ENCODE measurements around the gene MED26. TPM values are rescaled to one million over a fixed set of nuclear protein-coding genes. Genes with fewer than 3 reads are reported as not detected.
A peak's percentile ranks its signal among the peaks of the same experiment; 100 is the strongest.

MED26 gene
- total and polyA plus RNA-seq, 5 donors from 2014 or later: 2.9 to 62.5 (median 3.9) TPM

GRCh38 chr19:16541526-16542044, 86.4 kb downstream of the MED26 start:
- Mint-ChIP-seq H3K4me3 (peak overlapping the region; percentile 88 to 97 (median 94)), H3K27ac (peak overlapping the region; percentile 74 to 93 (median 92)), H3K36me3 (peaks cover 23% of the 10 kb centered on the region), H3K9me3 (no peaks in the 10 kb centered on the region), H3K4me1 (peaks cover 19 to 70% (median 36%) of the 10 kb centered on the region in 4 donors), H3K27me3 (no peaks in the 10 kb centered on the region)
- DNase-seq: peak in 1 of 3 donors; percentile 37
- H3K4me3 ChIP-seq (ENCODE audit: low read depth, low read length): peak overlapping the region; percentile 91
- peak overlapping the region; percentile 85 for H3K27ac ChIP-seq (ENCODE audit: insufficient read depth, low read length, poor library complexity, severe bottlenecking)
- peaks cover 21% of the 10 kb centered on the region for H3K36me3 ChIP-seq (ENCODE audit: control insufficient read depth, insufficient read depth, low read length)
- no peaks in the 10 kb centered on the region for H3K27me3 ChIP-seq (ENCODE audit: control insufficient read depth, insufficient read depth, low read length)
- no peak for ATAC-seq (ENCODE audit: low read depth in 2 of 2)
- no peaks in the 10 kb centered on the region for H3K9me3 ChIP-seq (ENCODE audit: control insufficient read depth in 2 of 2, low read length in 2 of 2)
- H3K4me1 ChIP-seq (ENCODE audit: control insufficient read depth, insufficient read depth, low read length, poor library complexity, severe bottlenecking): peaks cover 60% of the 10 kb centered on the region

GRCh38 chr19:16540948-16541347, 87.1 kb downstream of the MED26 start:
- H3K4me3 ChIP-seq (ENCODE audit: low read depth, low read length): peak overlapping the region; percentile 91
- peaks cover 26% of the 10 kb centered on the region for H3K36me3 ChIP-seq (ENCODE audit: control insufficient read depth, insufficient read depth, low read length)
- H3K4me1 ChIP-seq (ENCODE audit: control insufficient read depth, insufficient read depth, low read length, poor library complexity, severe bottlenecking): peaks cover 60% of the 10 kb centered on the region
- peak overlapping the region in 2 of 3 donors; percentile 92 to 93 for H3K27ac Mint-ChIP-seq
- no peak for DNase-seq
- no peaks in the 10 kb centered on the region for H3K9me3 ChIP-seq (ENCODE audit: control insufficient read depth in 2 of 2, low read length in 2 of 2)
- H3K27ac ChIP-seq (ENCODE audit: insufficient read depth, low read length, poor library complexity, severe bottlenecking): peak overlapping the region; percentile 85
- H3K9me3 Mint-ChIP-seq: no peaks in the 10 kb centered on the region
- H3K4me3 Mint-ChIP-seq: peak overlapping the region; percentile 88 to 97 (median 94)
- no peaks in the 10 kb centered on the region for H3K27me3 ChIP-seq (ENCODE audit: control insufficient read depth, insufficient read depth, low read length)
- H3K4me1 Mint-ChIP-seq: peaks cover 19 to 70% (median 36%) of the 10 kb centered on the region in 4 donors
- no peak for ATAC-seq (ENCODE audit: low read depth in 2 of 2)
- H3K27me3 Mint-ChIP-seq: no peaks in the 10 kb centered on the region
- peaks cover 23% of the 10 kb centered on the region for H3K36me3 Mint-ChIP-seq

GRCh38 chr19:16537111-16537510, 90.9 kb downstream of the MED26 start:
- Histone ChIP-seq H3K9me3 (ENCODE audit: control insufficient read depth in 2 of 2, low read length in 2 of 2) (no peaks in the 10 kb centered on the region), H3K4me3 (ENCODE audit: low read depth, low read length) (no peak overlapping the region), H3K36me3 (ENCODE audit: control insufficient read depth, insufficient read depth, low read length) (peaks cover 62% of the 10 kb centered on the region), H3K27me3 (ENCODE audit: control insufficient read depth, insufficient read depth, low read length) (no peaks in the 10 kb centered on the region), H3K4me1 (ENCODE audit: control insufficient read depth, insufficient read depth, low read length, poor library complexity, severe bottlenecking) (peaks cover 29% of the 10 kb centered on the region), H3K27ac (ENCODE audit: insufficient read depth, low read length, poor library complexity, severe bottlenecking) (no peak overlapping the region)
- ATAC-seq (ENCODE audit: low read depth in 2 of 2) (no peak), DNase-seq (no peak)
- Mint-ChIP-seq H3K36me3 (peaks cover 27% of the 10 kb centered on the region), H3K27me3 (no peaks in the 10 kb centered on the region), H3K4me3 (no peak overlapping the region), H3K9me3 (no peaks in the 10 kb centered on the region), H3K4me1 (peaks cover 8 to 45% (median 21%) of the 10 kb centered on the region in 4 donors), H3K27ac (no peak overlapping the region)

GRCh38 chr19:16536130-16536529, 91.9 kb downstream of the MED26 start:
- ATAC-seq (ENCODE audit: low read depth in 2 of 2): no peak
- DNase-seq: no peak
- peaks cover 32% of the 10 kb centered on the region for H3K36me3 Mint-ChIP-seq
- peaks cover 72% of the 10 kb centered on the region for H3K36me3 ChIP-seq (ENCODE audit: control insufficient read depth, insufficient read depth, low read length)
- H3K9me3 ChIP-seq (ENCODE audit: control insufficient read depth in 2 of 2, low read length in 2 of 2): no peaks in the 10 kb centered on the region
- no peaks in the 10 kb centered on the region for H3K9me3 Mint-ChIP-seq
- peaks cover 2 to 39% (median 16%) of the 10 kb centered on the region in 4 donors for H3K4me1 Mint-ChIP-seq
- H3K27me3 ChIP-seq (ENCODE audit: control insufficient read depth, insufficient read depth, low read length): no peaks in the 10 kb centered on the region
- no peak overlapping the region for H3K27ac Mint-ChIP-seq
- H3K4me3 ChIP-seq (ENCODE audit: low read depth, low read length): no peak overlapping the region
- H3K27me3 Mint-ChIP-seq: no peaks in the 10 kb centered on the region
- H3K27ac ChIP-seq (ENCODE audit: insufficient read depth, low read length, poor library complexity, severe bottlenecking): no peak overlapping the region
- no peak overlapping the region for H3K4me3 Mint-ChIP-seq
- H3K4me1 ChIP-seq (ENCODE audit: control insufficient read depth, insufficient read depth, low read length, poor library complexity, severe bottlenecking): peaks cover 20% of the 10 kb centered on the region

GRCh38 chr19:16535381-16535780, 92.6 kb downstream of the MED26 start:
- peaks cover 79% of the 10 kb centered on the region for H3K36me3 ChIP-seq (ENCODE audit: control insufficient read depth, insufficient read depth, low read length)
- no peaks in the 10 kb centered on the region for H3K27me3 ChIP-seq (ENCODE audit: control insufficient read depth, insufficient read depth, low read length)
- Mint-ChIP-seq H3K4me3 (no peak overlapping the region), H3K4me1 (peaks cover 0 to 32% (median 13%) of the 10 kb centered on the region in 4 donors), H3K27me3 (no peaks in the 10 kb centered on the region), H3K36me3 (peaks cover 33% of the 10 kb centered on the region), H3K9me3 (no peaks in the 10 kb centered on the region), H3K27ac (no peak overlapping the region)
- H3K4me1 ChIP-seq (ENCODE audit: control insufficient read depth, insufficient read depth, low read length, poor library complexity, severe bottlenecking): peaks cover 13% of the 10 kb centered on the region
- H3K27ac ChIP-seq (ENCODE audit: insufficient read depth, low read length, poor library complexity, severe bottlenecking): no peak overlapping the region
- no peak for DNase-seq
- no peak overlapping the region for H3K4me3 ChIP-seq (ENCODE audit: low read depth, low read length)
- no peaks in the 10 kb centered on the region for H3K9me3 ChIP-seq (ENCODE audit: control insufficient read depth in 2 of 2, low read length in 2 of 2)
- no peak for ATAC-seq (ENCODE audit: low read depth in 2 of 2)

- Mint-ChIP-seq H3K9me3 (no peaks in the 10 kb centered on the region), H3K27me3 (no peaks in the 10 kb centered on the region), H3K4me3 (no peak overlapping the region), H3K36me3 (peaks cover 22% of the 10 kb centered on the region), H3K4me1 (peaks cover 0 to 7% (median 5%) of the 10 kb centered on the region in 4 donors), H3K27ac (no peak overlapping the region)
- Histone ChIP-seq H3K4me1 (ENCODE audit: control insufficient read depth, insufficient read depth, low read length, poor library complexity, severe bottlenecking) (no peaks in the 10 kb centered on the region), H3K36me3 (ENCODE audit: control insufficient read depth, insufficient read depth, low read length) (peaks cover 90% of the 10 kb centered on the region), H3K9me3 (ENCODE audit: control insufficient read depth in 2 of 2, low read length in 2 of 2) (no peaks in the 10 kb centered on the region), H3K27ac (ENCODE audit: insufficient read depth, low read length, poor library complexity, severe bottlenecking) (no peak overlapping the region), H3K4me3 (ENCODE audit: low read depth, low read length) (no peak overlapping the region), H3K27me3 (ENCODE audit: control insufficient read depth, insufficient read depth, low read length) (no peaks in the 10 kb centered on the region)
- DNase-seq (no peak), ATAC-seq (ENCODE audit: low read depth in 2 of 2) (no peak)
These were observed 95.4 kb downstream of the MED26 start for GRCh38 chr19:16532440-16533234.

- Mint-ChIP-seq H3K4me1 (peaks cover 0 to 2% (median 0%) of the 10 kb centered on the region in 4 donors), H3K9me3 (no peaks in the 10 kb centered on the region), H3K27ac (no peak overlapping the region), H3K4me3 (no peak overlapping the region), H3K36me3 (peaks cover 19% of the 10 kb centered on the region), H3K27me3 (no peaks in the 10 kb centered on the region)
- Histone ChIP-seq H3K4me3 (ENCODE audit: low read depth, low read length) (no peak overlapping the region), H3K9me3 (ENCODE audit: control insufficient read depth in 2 of 2, low read length in 2 of 2) (no peaks in the 10 kb centered on the region), H3K27me3 (ENCODE audit: control insufficient read depth, insufficient read depth, low read length) (no peaks in the 10 kb centered on the region), H3K36me3 (ENCODE audit: control insufficient read depth, insufficient read depth, low read length) (peaks cover 94% of the 10 kb centered on the region), H3K27ac (ENCODE audit: insufficient read depth, low read length, poor library complexity, severe bottlenecking) (no peak overlapping the region), H3K4me1 (ENCODE audit: control insufficient read depth, insufficient read depth, low read length, poor library complexity, severe bottlenecking) (no peaks in the 10 kb centered on the region)
- ATAC-seq (ENCODE audit: low read depth in 2 of 2): no peak
- no peak for DNase-seq
These were observed 96.7 kb downstream of the MED26 start for GRCh38 chr19:16531380-16531669.
